Fibroblast of peridontal ligament (primary cell): ENCODE results near the gene PLCB4.
A peak's percentile ranks its signal among the peaks of the same experiment; 100 is the strongest.
"Not testable (repeated sequence)": the region's sequence is repeated elsewhere in the genome, so short reads cannot be mapped to it uniquely, and the experiment has no call there.

Experiments
- DNase-seq: peaks from one replicate; pipeline ENCODE4 v3.0.0-alpha.2; 2010; ENCODE audit errors: extremely low read depth

PLCB4 gene

GRCh38 chr20:9142809-9143208 is 73.9 kb downstream of the PLCB4 start:
- no peak for DNase-seq

DNA sequence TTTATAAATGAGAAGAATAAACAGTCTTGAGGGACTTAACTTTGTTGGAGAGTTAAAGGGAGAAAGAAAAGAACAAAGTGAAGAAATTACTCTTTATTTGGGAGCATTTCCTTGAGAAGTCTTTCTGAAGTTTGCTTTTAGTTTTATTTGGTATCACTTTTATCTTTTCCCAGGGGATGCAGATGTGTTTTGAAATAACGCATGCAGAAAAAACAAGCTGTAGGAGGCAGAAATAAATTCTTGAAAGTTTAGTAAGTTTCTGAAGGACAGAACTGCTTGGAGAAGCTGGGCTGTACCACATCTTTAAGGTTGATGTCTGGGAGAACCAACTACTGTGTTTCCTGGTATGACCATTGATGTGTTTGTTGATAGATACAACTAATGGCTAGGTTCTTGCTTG is 75.0 kb downstream of the PLCB4 start:
- peak; percentile 60 for DNase-seq

GRCh38 chr20:9144643-9145042 is 75.8 kb downstream of the PLCB4 start:
- DNase-seq = no peak

DNA sequence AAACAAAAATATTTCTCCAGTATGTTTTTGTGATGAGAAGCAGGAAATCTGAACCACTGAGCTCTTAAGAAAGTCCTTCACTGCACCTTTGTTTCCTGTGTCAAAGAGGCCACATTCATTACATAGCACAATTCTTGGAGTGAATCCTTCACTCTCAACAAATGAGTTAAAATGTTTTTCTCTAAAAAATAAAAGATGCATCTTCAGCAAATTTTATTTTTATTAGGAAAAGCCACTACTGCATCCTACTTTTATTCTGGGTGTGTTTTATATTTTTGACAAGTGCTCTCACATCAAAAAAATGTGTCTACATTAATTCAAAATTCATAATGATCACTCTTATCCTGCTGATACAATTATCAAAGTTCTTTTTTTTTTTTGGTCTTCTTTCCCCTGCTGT is 76.3 kb downstream of the PLCB4 start:
- no peak for DNase-seq

- no peak for DNase-seq
These were observed 77.8 kb downstream of the PLCB4 start for GRCh38 chr20:9146649-9147048.

DNA sequence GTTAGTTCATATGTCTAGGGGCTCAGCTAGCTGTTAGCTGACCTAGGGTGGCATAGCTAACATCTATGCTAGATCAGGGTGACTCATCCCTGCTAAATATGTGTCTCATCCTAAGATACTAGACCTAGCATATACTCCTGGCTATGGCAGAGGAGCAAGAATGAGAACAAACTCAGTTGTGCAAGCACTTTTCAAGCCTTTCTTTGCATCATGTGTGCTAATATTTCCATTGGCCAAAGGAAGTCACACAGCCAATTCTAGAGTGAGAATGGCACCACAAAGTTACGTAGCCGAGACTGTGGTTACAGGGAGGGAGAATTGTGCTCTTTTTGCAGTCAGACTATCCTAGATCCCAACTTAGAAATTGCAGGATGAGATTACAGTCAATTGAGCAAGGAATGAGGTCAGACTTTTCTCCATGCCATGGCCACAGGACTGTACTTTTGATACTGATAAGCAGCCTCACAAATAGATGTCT is 78.7 kb downstream of the PLCB4 start:
- DNase-seq = peak; percentile 89

DNA sequence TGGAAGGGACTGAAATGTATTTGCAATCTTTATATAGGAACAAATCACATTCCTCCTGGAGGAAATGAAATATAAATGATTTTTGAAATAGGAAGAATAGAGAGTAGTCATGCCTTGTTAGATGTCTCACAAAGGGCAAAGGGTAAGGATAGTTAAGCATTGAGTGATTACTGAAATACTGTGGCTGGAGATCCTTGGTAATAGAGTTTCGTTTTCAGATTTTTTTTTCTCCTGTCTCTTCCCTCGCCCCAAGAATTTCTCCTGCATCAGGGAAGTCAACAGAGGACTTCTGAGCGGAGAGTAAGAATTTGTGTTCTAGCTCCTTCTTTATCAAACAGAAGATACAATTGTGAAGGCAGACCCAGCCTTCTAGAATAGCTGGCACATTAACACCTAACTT is 79.4 kb downstream of the PLCB4 start:
- no peak for DNase-seq

DNA sequence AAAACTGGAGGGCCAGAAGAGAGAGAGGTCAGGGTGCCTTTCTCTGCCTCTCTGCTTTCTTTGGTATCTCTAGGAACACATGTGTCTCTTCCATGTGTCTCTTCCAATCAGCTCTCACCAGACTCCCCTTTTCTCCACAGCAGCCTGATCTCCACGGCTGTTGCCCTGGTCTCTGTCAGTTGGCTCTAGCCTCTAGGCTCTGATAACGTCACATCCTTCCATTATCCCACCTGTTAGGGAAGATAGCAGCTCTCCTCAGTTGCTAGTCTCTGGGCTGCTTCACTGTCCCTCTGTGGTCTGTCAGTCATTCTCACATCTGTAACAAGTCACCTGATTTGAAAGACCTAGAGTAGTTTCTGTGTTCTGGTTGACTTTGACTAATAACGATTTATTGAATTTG is 80.2 kb downstream of the PLCB4 start:
- no peak for DNase-seq

- DNase-seq = no peak
These were observed 80.9 kb downstream of the PLCB4 start for GRCh38 chr20:9149796-9150195.

GRCh38 chr20:9150679-9151078 is 81.8 kb downstream of the PLCB4 start:
- DNase-seq = no peak

- not testable (repeated sequence) for DNase-seq
These were observed 83.3 kb downstream of the PLCB4 start for GRCh38 chr20:9152139-9152538.

GRCh38 chr20:9154464-9155024 is 85.7 kb downstream of the PLCB4 start:
- no peak for DNase-seq

- DNase-seq = peak; percentile 52
These were observed 87.8 kb downstream of the PLCB4 start for GRCh38 chr20:9156529-9157280.

DNA sequence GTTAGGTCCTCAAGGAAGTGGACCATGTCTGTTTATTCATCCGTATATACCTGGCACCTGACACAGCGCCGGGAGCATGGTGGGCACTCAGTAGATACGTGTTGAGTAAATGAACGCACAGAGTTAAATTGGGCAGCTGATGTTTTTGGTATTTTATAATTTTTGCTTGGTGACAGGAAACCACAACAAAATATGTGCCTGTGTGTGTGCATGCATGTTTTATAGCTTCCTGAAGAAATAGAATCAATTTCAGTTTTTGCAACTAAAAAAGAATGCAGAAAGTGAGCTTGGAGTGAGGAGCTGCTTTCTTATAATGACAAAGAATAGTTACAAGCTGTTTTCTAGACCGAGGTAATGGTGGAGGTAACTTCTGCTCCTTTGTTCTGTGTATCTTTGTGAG is 91.4 kb downstream of the PLCB4 start:
- DNase-seq = peak; percentile 21

GRCh38 chr20:9160757-9161156 is 91.9 kb downstream of the PLCB4 start:
- DNase-seq = peak; percentile 54

GRCh38 chr20:9161311-9161710 is 92.4 kb downstream of the PLCB4 start:
- no peak for DNase-seq

DNA sequence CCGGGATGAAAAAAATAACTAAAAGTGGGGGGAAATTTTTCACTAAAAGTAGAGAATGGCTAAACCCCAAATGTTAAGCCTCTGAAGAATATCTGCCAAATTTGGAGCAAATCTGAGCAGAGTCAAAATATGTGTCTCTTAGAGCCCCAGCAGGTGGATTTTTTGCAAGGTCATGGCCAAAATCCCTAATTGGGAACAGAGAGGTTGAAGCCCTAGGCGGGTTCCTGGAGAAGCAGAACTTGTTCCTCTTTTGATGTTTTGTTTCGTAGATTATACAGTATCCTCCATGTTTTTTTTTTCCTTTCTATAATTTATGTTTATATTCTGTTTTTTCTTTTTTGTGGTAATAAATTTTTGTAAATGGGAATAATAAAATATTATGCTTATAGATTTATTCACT is 94.4 kb downstream of the PLCB4 start:
- DNase-seq = no peak

DNA sequence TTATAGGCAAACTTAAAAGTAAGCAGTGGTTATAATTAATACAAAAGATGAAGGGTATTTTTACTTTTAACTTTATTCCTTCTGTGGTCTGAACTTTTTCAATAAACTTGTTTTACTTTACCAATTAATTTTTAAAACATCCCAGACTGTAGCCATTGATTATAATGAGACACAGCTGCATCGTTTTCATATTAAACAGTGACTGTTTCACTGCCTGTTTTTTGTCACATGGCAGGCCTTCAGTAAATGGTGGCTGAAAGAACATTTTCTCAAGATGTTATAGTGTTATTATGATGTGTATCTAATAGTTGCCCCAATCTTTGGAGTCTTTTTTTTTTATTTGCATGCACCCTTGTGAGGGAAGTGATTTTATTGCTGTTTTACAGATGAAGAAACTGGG is 95.1 kb downstream of the PLCB4 start:
- no peak for DNase-seq

DNA sequence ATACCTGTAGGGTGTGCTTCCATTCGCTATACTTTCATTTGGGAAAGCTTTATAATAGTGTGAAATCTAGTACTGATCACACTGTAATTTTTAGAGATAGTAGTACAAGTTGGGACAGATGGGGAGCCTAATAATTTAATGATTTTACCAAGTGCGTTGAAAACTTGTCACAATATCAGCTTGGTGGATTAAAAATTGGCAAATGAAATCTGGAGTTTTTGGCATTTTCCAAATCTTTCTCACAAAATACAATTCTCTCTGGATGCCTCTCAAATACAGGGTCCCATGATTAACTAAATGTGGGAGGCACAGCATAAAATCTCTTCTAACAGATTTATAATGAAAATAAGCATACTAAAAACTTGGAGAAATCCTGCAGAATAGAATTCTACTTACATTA is 96.4 kb downstream of the PLCB4 start:
- no peak for DNase-seq

DNA sequence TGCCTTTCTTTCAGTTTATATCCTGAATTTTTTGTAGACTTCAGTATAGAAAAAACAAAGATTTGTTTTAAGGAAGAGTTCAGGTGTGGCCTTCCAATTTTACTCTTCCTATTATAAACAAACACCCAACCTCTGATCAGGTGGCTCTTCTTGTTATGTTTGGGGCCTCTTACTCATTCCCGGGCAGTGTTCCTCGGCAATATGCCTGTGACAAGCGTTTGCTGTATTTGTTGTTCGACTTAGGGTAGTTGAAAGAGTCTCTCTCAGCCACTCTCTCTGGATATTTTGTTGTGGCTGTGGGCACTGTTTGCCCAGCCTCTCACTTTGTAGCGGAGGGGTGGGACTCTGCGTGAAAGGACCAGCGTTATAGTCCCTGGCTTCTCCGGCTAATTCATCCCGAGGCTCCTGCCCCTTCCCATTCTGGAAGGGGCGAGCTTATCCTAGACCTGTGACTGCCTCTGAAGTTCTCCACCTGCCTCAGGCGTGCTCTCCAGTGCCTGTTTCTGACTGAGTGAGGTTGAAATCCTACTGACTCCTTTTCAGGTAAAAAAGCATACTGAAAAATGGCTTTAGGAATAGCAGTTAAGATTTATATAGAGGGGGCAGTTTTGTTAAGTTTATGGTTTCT is 97.4 kb downstream of the PLCB4 start:
- DNase-seq = no peak

DNA sequence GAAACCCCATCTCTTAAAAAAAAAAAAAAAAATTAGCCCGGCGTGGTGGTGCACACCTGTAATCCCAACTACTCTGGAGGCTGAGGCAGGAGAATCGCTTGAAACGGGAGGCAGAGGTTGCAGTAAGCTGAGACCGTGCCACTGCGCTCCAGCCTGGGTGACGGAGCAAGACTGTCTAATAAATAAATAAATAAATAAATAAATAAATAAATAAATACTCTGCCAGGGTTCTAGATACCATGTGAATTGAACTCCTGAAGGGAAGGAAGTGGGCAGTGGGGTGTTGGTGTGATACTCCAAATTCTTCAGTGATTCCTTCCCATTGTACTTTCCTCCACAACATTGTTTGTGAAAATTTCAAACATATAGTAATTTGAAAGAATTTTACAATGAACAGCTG is 100.5 kb downstream of the PLCB4 start:
- no peak for DNase-seq

GRCh38 chr20:9172851-9173250 is 104.0 kb downstream of the PLCB4 start:
- DNase-seq = peak; percentile 40

DNA sequence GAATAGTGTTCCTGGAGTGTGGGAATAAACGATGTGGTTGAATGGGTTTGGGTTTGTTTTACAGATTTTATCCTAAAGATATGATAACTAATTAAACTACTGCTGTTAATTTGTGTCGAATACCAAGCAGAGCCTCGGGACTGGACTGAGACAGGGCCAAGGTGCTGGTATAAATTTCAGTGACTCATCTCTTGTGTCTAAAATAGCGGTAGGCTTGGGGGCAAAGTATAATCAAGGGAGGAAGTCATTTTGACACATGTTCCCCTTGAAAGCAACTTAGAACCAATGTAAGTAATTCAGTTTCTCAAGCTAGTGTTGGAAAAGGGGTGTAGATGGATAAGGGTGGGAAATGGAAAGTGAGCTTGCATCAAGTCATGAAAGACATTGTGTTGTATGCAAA is 108.4 kb downstream of the PLCB4 start:
- no peak for DNase-seq
